IPS-15b (cell line): Measurements from ENCODE around the gene MYO1D.

Experiments
- H3K27me3 ChIP-seq: one replicate; pipeline ENCODE4 v1.6.1; 2013; ENCODE audit warnings: low read length; ENCODE audit not compliant: control insufficient read depth, insufficient read depth
- H3K36me3 ChIP-seq: one replicate; pipeline ENCODE4 v1.6.1; 2013; ENCODE audit warnings: low read length; ENCODE audit not compliant: control insufficient read depth, insufficient read depth
- H3K4me1 ChIP-seq: one replicate; pipeline ENCODE4 v1.6.1; 2013; ENCODE audit warnings: mild to moderate bottlenecking, low read length; ENCODE audit not compliant: control insufficient read depth, insufficient read depth
- H3K4me3 ChIP-seq: one replicate; pipeline ENCODE4 v1.5.1; 2013; ENCODE audit warnings: low read depth, low read length
- H3K9ac ChIP-seq: one replicate; pipeline ENCODE4 v1.6.1; 2013; ENCODE audit warnings: low read depth, mild to moderate bottlenecking, low read length
- H3K9me3 ChIP-seq: one replicate; pipeline ENCODE4 v1.6.1; 2013; ENCODE audit warnings: mild to moderate bottlenecking, low read length; ENCODE audit not compliant: control insufficient read depth, insufficient read depth

The MYO1D gene

GRCh38 chr17:32523827-32524552 lies 352.9 kb downstream of the MYO1D start:
- peaks cover 17% of the 10 kb centered on the region for H3K4me1 ChIP-seq
- H3K9ac ChIP-seq, result no peak overlapping the region

DNA sequence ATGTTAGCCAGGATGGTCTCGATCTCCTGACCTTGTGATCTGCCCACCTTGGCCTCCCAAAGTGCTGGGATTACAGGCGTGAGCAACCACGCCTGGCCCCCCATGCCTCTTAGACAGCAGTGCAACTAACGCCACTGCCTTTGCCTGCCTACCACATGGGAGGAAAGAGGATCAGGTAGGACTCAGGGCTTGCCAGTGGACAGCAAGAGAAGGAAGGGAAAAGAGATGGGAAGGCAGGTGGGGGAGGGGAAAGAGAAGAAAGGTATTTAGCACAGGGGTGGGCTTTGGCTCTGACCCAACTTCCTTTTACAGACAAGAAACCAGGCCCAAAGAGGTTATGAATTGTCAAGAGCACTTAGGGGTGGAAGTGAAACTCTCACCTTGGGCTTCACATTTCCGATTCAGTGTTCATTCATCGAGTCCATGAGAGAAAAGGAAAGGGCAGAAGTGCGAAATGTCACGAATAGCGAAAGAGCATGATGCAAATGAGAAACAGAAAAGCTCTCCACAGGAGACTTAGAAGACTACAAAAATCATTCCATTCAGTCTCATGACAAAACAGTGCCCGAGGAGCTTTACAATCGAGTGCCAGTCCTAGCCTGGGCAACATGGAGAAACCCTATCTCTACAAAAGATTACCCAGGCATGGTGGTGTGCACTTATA lies 353.8 kb downstream of the MYO1D start:
- peaks cover 23% of the 10 kb centered on the region for H3K4me1 ChIP-seq
- no peak overlapping the region for H3K4me3 ChIP-seq
- H3K27me3 ChIP-seq, result peaks cover 6% of the 10 kb centered on the region
- H3K36me3 ChIP-seq, result no peaks in the 10 kb centered on the region
- no peaks in the 10 kb centered on the region for H3K9me3 ChIP-seq
- H3K9ac ChIP-seq, result no peak overlapping the region

More at GRCh38 chr17:32523827-32524552, 352.9 kb downstream of the MYO1D start:
- Histone ChIP-seq H3K9me3 (no peaks in the 10 kb centered on the region), H3K4me3 (no peak overlapping the region), H3K27me3 (peaks cover 3% of the 10 kb centered on the region), H3K36me3 (no peaks in the 10 kb centered on the region)

- no peaks in the 10 kb centered on the region for H3K36me3 ChIP-seq
- peaks cover 8% of the 10 kb centered on the region for H3K27me3 ChIP-seq
- no peaks in the 10 kb centered on the region for H3K9me3 ChIP-seq
- H3K4me3 ChIP-seq, result no peak overlapping the region
- peaks cover 30% of the 10 kb centered on the region for H3K4me1 ChIP-seq
- H3K9ac ChIP-seq, result no peak overlapping the region
These were observed 356.1 kb downstream of the MYO1D start for GRCh38 chr17:32520737-32521404.

DNA sequence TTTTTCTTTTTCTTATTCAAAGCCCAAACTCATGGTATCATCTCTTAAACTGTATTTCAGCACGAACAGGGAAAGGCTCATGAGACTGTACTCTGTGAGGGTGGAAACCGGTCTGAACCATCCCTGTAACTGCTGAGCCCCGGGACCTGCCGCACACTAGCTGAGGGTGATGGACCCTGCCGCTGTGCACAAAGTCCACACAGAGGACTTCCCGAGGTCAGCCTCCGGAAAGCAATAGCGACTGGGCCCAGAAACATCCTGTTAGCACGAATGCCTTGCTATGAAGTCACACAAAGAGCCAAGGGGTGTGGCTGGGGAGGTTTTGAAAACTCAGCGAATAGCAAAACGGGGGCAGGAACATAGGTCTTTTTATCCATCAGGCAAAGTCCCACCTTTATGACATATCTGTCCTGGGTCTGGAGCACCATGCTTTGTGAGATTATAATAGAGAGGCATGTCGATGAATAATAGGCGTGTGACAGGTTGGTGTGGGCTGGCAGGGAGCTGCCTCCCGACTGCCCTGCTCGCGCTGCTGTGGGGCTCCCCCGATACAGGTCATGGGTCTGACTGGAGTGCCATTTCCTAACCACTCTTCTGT lies 356.7 kb downstream of the MYO1D start:
- Histone ChIP-seq H3K4me3 (peak overlapping the region; percentile 45), H3K36me3 (no peaks in the 10 kb centered on the region), H3K27me3 (peaks cover 8% of the 10 kb centered on the region), H3K9me3 (no peaks in the 10 kb centered on the region), H3K9ac (no peak overlapping the region), H3K4me1 (peaks cover 30% of the 10 kb centered on the region)

DNA sequence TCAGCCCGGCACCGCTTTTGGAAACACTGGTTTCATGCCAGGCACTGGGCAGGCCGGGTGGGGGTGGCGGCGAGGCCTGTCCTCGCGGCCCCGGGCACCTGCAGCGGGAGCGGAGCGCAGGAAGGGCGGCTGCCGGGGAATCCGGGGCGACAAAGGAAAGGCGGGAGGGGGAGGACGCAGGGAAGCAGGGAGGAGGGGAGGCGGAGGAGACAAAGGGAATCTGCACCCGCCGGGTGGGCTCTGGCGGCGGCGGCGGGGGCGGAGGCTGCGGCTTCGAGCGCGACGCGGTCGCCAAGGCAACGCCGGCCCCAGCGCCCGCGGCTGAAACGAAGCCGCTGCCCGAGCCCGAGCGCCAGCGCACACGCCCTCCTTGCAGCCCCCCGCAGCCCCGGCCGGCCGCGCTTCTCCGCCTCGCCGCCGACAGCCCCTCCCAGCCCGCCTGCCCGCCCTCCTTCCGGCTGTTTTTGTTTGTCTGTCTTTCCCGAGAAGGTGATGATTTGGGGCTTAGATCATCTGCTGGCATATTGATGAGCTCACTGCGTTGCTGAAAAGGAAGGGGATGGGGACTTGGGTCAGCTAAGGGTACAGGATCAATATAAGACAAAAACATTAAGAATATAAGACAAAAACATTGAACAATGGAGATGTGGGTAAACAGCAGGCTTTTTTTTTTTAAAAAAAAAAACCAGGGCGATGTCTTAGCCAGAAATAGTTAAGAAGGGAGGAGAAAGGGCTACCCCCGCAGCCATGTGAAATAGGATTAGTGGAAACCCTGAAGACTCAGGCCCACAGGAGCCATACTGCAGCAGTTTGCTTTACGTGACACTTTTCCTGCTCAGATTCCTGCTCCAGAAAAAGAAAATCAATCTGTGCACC lies 357.5 kb downstream of the MYO1D start:
- peaks cover 30% of the 10 kb centered on the region for H3K4me1 ChIP-seq
- no peak overlapping the region for H3K9ac ChIP-seq
- no peaks in the 10 kb centered on the region for H3K9me3 ChIP-seq
- no peaks in the 10 kb centered on the region for H3K36me3 ChIP-seq
- peaks cover 8% of the 10 kb centered on the region for H3K27me3 ChIP-seq
- peak overlapping the region; percentile 68 for H3K4me3 ChIP-seq

- peak overlapping the region; percentile 68 for H3K4me3 ChIP-seq
- no peaks in the 10 kb centered on the region for H3K36me3 ChIP-seq
- H3K9me3 ChIP-seq, result no peaks in the 10 kb centered on the region
- H3K9ac ChIP-seq, result no peak overlapping the region
- peaks cover 8% of the 10 kb centered on the region for H3K27me3 ChIP-seq
- H3K4me1 ChIP-seq, result peaks cover 30% of the 10 kb centered on the region
These were observed 358.2 kb downstream of the MYO1D start for GRCh38 chr17:32518646-32519227.

- H3K9ac ChIP-seq, result no peak overlapping the region
- H3K36me3 ChIP-seq, result no peaks in the 10 kb centered on the region
- H3K27me3 ChIP-seq, result peaks cover 8% of the 10 kb centered on the region
- peaks cover 30% of the 10 kb centered on the region for H3K4me1 ChIP-seq
- no peak overlapping the region for H3K4me3 ChIP-seq
- H3K9me3 ChIP-seq, result no peaks in the 10 kb centered on the region
These were observed 358.9 kb downstream of the MYO1D start for GRCh38 chr17:32517982-32518381.

GRCh38 chr17:32516940-32517701 lies 359.8 kb downstream of the MYO1D start:
- H3K27me3 ChIP-seq, result peaks cover 8% of the 10 kb centered on the region
- no peak overlapping the region for H3K4me3 ChIP-seq
- H3K9me3 ChIP-seq, result no peaks in the 10 kb centered on the region
- no peak overlapping the region for H3K9ac ChIP-seq
- H3K36me3 ChIP-seq, result no peaks in the 10 kb centered on the region
- peaks cover 30% of the 10 kb centered on the region for H3K4me1 ChIP-seq

GRCh38 chr17:32516450-32516849 lies 360.5 kb downstream of the MYO1D start:
- H3K4me1 ChIP-seq, result peaks cover 30% of the 10 kb centered on the region
- H3K9me3 ChIP-seq, result no peaks in the 10 kb centered on the region
- H3K36me3 ChIP-seq, result no peaks in the 10 kb centered on the region
- no peak overlapping the region for H3K4me3 ChIP-seq
- peaks cover 8% of the 10 kb centered on the region for H3K27me3 ChIP-seq
- H3K9ac ChIP-seq, result no peak overlapping the region

DNA sequence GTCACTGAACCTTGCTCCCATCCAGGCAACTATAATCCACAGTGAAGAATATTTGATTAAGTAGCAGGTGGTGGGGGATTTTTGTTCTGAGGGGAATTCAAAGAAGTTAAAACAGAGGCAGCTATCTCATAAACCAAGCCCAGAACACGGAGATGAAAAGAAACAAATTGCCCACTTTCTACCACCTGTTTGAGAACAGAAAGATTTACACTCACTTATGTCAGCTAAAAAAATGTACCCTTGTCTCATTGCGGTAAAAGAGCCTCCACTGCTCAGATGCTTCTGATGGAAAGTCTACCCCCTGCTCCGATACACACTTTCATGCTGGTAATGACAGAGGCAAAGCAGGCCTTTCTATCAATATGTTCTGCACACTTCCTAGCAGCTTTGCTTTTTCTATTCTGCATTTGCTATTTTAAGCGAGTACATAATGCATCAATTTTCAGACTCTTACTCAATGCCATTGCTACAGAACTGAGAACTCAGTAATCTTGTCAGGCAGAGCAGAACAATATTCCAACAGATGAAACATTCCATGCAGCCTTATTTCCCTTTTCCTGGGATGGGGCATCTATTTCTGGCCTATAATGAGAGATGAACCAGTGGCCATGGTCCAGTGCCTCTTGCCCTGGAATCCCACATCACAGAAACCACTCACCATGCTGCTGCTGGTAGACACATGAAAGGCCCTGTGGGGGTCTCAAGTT lies 361.1 kb downstream of the MYO1D start:
- Histone ChIP-seq H3K9ac (no peak overlapping the region), H3K9me3 (no peaks in the 10 kb centered on the region), H3K4me3 (no peak overlapping the region), H3K4me1 (peaks cover 25% of the 10 kb centered on the region), H3K27me3 (peaks cover 8% of the 10 kb centered on the region), H3K36me3 (no peaks in the 10 kb centered on the region)
